ENCODE data around the gene SGCD.

SGCD gene

DNA sequence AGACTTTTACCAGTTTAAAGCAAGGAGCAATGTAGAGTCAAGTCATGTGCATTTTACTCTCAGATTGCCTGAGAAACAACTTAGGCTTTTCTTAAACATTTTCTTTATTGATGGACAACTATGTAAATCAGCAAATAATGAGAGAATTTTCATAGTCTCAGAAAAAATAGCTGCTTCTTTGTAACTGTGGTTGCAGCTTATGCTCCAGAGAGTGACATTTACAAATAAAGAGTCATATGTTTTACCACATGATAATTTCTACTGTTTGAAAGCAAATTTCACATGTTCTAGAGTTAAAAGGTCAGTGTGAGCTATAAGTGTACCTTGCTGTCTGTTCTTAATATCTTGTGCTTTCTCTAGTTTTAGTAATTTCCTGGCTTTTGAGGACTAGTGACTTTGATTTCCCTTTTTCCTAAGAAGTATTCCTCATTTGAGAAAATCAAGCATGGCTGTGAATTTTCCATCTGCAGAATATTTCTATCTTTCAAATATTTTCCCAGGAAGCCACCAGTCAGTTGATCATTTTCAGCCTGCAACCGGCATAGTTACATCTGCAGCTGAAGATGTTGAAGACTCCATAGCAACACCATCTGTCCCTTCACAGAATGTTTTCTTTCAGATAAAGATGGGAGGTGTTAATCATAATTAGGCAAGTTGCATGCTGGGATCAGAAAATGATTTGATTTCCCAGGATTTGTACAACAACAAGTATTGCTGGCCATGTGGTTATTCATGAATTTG lies 229.9 kb downstream of the SGCD start:
- no peak overlapping the region for H3K27ac ChIP-seq
- TF ChIP-seq, protein P1, sequence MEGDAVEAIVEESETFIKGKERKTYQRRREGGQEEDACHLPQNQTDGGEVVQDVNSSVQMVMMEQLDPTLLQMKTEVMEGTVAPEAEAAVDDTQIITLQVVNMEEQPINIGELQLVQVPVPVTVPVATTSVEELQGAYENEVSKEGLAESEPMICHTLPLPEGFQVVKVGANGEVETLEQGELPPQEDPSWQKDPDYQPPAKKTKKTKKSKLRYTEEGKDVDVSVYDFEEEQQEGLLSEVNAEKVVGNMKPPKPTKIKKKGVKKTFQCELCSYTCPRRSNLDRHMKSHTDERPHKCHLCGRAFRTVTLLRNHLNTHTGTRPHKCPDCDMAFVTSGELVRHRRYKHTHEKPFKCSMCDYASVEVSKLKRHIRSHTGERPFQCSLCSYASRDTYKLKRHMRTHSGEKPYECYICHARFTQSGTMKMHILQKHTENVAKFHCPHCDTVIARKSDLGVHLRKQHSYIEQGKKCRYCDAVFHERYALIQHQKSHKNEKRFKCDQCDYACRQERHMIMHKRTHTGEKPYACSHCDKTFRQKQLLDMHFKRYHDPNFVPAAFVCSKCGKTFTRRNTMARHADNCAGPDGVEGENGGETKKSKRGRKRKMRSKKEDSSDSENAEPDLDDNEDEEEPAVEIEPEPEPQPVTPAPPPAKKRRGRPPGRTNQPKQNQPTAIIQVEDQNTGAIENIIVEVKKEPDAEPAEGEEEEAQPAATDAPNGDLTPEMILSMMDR (conservative IDR thresholded peaks at IDR 0.05), result no peak

DNA sequence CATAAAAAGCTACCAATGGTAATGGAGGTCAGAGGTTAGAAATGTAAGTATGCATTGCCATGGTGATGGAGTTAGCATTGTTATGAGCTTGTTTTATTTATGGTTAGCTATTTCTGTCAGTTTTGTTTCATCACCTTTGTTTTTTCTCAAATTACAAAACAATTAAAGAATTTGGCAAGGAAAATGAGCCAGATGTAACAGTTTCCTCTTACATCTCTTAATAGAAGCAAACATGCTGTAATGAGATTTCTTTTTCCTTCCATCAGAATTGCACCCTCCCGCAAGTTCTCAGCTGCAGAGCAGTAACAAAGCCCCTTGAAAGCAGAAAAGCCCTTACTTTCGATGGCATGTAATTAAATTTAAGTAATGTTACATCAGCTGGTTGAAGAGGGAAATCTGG lies 233.0 kb downstream of the SGCD start:
- TF ChIP-seq, protein P1 (conservative IDR thresholded peaks at IDR 0.05), result no peak
- H3K27ac ChIP-seq, result no peak overlapping the region

DNA sequence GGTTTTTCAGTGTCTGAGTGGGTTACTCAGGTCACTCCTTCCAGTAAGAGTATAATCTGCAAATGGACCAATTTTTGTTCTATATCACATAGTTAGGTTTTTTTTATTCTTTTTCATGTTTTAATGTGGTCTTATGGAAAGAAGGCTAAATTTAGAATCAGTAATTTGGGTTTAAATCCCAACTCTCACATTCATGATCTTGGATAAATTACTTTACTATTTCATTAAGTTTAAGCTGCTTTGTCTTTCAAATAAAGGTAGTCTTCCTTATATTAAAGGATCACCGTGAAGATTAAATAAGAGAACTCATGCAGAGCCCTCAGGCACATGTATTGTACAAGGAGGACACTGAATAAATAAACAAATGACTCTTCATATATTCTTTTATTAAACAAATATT lies 234.7 kb downstream of the SGCD start:
- H3K27ac ChIP-seq, result no peak overlapping the region
- TF ChIP-seq, protein P1 (conservative IDR thresholded peaks at IDR 0.05), result no peak

DNA sequence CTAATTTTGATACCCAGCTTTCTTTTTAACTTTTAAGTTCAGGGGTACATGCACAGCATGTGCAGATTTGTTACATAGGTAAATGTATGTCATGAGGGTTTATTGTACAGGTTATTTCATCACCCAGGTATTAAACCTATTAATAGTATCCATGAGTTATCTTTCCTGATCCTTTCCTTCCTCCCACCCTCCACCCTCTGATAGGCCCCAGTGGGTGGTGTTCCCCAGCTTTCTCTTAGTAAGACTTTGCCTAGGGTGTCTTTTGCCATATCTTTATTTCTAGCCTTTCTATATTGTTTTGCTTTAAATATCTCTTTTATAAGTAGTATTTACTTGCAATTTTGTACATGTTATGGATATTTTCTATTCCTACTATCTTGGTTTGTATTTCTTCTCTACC lies 243.7 kb downstream of the SGCD start:
- TF ChIP-seq, protein P1 (conservative IDR thresholded peaks at IDR 0.05), result no peak
- H3K27ac ChIP-seq, result no peak overlapping the region

DNA sequence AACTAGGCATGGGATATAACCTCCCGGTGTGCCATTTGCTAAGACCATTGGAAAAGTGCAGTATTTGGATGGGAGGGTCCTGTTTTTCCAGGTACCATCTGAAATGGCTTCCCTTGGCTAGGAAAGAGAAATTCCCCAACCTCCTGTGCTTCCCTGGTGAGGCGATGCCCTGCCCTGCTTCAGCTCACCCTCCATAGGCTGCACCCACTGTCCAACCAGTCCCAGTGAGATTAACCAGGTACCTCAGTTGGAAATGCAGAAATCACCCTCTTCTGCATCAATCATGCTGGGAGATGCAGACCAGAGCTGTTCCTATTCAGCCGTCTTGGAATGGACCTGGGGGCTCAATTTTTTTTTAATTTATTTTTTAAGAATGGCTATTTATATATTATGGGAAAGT lies 254.8 kb downstream of the SGCD start:
- H3K27ac ChIP-seq, result no peak overlapping the region
- TF ChIP-seq, protein P1 (conservative IDR thresholded peaks at IDR 0.05), result no peak

DNA sequence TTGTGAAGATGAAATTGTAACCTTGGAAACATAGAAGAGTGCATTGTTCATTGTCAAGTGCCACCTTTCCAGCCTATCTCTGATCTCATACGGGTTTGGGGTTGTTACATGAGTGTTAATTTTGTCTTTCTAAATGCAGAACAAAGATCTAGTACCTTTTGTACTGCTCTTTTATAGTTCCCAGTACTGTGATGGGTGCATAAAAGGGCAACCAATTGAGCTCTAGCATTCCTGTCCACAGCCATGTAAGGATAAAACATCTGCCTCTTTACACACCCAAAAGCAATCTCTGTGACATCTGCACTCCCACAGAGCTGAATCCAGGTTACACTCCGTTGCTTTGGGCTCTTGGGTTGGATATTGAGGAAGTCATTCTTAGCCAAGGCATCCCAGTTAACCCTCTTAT lies 255.2 kb downstream of the SGCD start:
- TF ChIP-seq, protein P1 (conservative IDR thresholded peaks at IDR 0.05), result no peak
- H3K27ac ChIP-seq, result no peak overlapping the region

DNA sequence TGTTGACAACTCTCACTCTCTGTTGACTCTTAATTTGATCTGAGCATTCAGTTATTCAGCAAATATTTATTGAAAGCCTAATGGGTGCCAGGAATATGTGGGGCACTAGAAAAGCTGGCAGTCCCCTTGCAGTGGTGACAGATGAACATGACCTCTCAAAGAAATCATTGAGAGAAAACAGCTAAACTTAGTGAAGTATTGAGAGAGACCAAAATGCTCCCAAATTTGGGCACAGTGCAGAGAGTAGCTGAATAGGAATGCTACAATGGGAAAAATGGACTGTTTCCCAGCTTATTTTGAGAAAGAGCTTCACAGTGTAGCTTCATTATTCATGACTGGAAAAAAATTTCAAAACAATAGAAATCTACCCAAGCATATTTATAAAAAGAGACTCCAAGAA lies 257.9 kb downstream of the SGCD start:
- peak overlapping the region; percentile 62 for H3K27ac ChIP-seq
- TF ChIP-seq, protein P1 (conservative IDR thresholded peaks at IDR 0.05), result no peak
